ENCODE results near the gene KRT85.

DNA sequence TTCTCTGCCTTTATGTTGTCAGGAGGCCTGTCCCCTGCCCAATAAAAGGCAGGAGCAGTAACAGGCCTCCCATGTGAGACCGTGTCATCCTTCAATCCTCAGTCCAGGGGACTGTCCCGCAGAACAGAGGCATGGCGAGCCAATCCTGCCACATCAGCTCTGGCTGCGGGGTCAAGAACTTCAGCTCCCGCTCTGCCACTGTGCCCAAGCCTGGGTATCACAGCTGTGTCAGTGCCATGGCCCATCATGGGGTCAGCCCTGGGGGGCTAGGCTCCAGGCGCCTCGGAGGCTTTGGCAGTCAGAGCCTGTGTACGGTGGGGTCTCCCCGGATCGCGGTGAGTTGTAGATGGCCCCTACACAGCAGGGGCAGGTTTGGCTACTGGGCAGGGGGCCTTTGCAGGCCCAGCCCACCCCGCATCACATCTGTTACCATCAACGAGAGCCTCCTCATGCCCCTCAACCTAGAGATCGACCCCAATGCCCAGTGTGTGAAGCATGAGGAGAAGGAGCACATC, 26.2 kb downstream of the KRT85 start:
- TF ChIP-seq, protein P1, sequence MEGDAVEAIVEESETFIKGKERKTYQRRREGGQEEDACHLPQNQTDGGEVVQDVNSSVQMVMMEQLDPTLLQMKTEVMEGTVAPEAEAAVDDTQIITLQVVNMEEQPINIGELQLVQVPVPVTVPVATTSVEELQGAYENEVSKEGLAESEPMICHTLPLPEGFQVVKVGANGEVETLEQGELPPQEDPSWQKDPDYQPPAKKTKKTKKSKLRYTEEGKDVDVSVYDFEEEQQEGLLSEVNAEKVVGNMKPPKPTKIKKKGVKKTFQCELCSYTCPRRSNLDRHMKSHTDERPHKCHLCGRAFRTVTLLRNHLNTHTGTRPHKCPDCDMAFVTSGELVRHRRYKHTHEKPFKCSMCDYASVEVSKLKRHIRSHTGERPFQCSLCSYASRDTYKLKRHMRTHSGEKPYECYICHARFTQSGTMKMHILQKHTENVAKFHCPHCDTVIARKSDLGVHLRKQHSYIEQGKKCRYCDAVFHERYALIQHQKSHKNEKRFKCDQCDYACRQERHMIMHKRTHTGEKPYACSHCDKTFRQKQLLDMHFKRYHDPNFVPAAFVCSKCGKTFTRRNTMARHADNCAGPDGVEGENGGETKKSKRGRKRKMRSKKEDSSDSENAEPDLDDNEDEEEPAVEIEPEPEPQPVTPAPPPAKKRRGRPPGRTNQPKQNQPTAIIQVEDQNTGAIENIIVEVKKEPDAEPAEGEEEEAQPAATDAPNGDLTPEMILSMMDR (IDR thresholded peaks at IDR 0.05): no peak
- TF ChIP-seq ZFX (IDR thresholded peaks at IDR 0.05; ENCODE audit: borderline replicate concordance): no peak

Data from 22Rv1 (cell line).